GM10847 (cell line): ENCODE results near the gene PIPOX.

Experiments used
- POLR2A ChIP-seq: IDR thresholded peaks from 2 replicates; pipeline ENCODE4 v1.6.1; 2011; ENCODE audit not compliant: insufficient read length; ENCODE audit errors: extremely low read depth

PIPOX gene

DNA sequence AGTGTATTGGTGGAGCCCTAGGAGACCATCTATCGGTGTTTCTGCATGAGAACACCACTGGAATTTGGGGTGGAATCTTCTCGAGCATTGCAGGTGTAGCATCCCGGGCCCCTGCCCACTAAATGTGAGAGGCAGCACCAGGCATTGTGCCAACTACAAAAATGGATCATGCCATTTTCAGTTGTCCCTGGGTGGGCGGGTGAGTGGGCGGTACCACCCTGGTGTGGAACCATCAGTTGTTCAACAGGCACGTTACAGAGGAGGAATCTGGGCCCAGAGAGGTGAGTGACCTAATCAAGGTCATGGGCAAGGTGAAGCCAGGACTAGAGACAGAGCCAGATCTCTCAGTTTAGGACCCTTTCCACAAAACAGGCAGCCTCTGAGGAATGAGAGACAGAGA, 8.8 kb downstream of the PIPOX start:
- TF ChIP-seq POLR2A = no peak

DNA sequence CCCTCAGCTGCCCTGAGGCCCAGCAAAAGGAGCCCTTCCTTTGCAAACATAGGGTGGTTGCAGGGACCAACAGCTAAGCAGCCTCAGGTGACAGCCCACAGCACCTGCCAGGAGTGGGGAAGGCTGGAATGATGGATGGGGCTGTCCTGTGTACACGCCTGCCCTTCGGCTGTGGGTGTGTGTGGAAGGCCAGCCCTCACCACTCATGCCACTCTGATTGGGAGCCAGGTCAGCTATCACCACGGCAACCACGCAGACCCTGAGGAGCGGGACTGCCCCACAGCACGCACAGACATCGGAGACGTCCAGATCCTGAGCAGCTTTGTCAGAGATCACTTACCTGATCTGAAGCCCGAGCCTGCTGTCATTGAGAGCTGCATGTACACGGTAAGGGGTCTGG, 11.9 kb downstream of the PIPOX start:
- TF ChIP-seq POLR2A = no peak

DNA sequence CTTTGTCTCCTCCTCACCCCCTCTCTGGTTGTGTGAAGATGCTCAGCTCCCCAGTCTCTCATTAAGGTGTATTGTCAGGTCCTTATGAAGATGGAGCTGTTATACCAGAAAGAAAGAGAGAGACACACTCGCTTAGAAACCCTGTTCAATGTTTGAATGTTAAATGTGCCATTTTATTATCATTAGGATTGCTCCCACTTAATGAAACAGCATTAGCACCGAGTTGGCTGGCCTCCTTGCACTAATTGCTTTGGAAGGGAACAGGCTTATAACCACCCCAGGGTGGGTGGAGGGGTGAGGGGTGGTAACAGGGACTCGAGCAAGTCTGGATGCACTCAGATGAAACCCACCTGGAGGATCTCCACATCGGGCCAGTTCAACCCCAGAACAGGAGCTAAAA, 14.4 kb downstream of the PIPOX start:
- no peak for TF ChIP-seq POLR2A

DNA sequence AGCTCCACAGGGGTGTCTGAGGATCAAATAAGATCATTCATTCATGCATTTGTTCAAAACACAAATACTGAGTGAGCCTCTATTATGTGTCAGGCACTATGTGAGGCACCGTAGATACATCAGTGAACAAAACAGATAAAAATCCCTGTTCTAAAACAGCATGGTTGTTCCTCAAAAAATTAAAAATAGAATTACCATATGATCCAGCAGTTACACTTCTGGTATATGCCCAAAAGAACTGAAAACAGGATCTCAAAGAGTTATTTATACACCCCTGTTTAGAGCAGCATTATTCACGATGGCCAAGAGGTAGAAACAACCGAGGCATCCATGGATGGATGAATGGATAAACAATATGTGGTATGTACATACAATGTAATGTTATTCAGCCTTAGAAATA, 15.4 kb downstream of the PIPOX start:
- no peak for TF ChIP-seq POLR2A

DNA sequence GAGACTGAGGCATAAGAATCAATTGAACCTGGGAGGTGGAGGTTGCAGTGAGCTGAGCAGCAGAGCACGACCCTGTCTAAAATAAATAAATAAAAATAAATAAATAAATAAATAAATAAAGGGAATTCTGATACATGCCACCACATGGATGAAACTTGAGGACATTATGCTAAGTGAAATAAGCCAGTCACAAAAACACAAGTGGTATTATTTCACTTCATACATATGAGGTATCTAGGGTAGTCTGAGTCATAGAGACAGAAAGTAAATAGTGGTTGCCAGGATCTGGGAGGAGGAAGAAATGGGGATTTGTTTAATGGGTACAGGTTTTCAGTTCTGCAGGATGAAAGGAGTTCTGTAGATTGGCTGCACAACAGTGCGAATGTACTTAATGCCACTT, 16.3 kb downstream of the PIPOX start:
- no peak for TF ChIP-seq POLR2A

DNA sequence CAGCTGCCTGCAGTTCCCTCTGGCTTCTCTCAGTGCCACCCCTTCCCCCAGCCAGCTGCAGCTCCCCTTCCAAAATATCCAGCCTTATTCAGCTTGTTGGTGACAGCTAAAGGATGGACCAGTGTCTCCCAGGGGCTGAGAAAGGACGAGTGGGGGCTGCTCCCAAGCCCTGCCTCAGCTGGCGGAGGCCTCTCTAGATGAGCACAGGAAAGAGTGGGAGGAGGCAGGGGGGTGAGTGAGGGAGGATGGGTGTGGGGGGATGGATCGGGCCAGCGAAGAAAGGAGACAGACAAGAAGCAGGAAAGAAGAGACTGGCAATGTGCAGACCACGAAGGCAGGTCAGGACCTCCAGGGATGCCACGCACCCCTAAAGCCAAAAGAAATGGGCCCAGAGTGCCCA, 17.5 kb downstream of the PIPOX start:
- no peak for TF ChIP-seq POLR2A

DNA sequence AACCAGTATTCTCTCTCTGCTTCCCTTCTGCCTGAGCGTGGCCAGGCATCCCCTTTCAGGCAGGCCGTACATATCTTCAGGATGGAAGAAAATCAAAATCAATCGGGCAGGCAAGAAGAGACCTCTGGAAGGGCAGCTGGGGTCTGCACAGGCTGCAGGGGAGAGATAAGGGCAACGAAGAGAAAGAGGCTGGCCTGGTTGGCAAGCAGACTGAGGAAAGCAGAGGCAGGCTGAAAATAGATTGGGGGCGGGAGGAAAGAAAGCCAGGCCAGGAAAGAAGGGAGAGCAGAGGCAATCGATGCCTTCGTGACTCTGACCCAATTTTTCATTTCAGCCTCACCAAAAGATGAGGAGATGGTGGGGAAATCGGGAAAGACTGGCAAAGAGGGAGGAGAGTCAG, 18.1 kb downstream of the PIPOX start:
- no peak for TF ChIP-seq POLR2A

DNA sequence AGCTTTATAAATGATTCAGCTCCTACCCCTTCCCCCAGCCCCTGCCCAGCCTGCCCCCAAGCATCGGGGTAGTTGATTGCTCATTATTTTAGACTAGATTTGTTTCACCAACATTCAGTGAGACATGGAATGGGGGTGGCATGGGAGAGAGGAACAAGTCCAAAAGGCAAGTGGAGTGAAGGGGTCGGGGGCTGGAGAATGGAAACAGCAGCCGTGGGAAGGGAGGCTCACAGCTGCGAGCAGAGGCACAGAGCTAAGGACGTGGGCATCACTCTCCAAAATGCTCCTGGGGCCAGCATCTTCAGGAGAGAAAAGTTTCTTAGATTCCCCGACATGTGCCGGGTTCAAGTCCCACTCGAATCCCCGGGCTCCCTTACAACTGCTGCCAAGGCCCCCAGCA, 19.3 kb downstream of the PIPOX start:
- TF ChIP-seq POLR2A = no peak

DNA sequence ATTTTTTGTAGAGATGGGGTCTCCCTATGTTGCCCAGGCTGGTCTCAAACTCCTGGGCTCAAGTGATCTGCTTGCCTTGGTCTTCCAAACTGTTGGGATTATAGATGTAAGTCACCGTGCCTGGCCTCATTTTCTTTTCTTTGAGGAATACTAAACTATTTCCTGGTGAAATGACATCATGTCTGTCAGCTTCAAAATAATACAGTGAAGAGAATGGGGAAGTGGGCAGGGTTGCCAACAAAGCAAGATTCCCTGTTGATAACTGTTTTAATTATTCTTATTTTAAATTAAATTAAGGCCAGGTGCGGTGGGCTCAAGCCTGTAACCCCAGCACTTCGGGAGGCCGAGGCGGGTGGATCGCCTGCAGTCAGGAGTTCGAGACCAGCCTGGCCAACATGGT, 21.1 kb downstream of the PIPOX start:
- TF ChIP-seq POLR2A = no peak

DNA sequence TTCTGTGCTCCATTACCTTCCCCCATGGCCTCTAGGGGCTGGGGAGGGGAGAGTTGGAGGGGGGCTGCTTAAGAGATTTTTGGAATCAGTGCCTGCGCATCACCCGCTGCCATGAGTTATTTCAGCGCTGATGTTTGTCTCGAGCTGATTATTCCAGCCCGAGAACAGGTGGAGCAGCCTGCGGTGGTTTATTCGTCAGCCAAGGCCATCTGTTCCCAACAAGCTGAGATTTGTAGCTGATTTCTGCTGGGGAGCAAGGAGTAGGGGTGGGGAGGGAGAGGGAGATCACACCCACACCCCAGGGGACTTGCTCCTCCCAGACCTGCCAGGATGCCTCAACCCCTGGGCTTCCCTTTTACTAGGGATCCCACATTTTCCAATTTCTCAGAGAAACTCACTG, 23.1 kb downstream of the PIPOX start:
- no peak for TF ChIP-seq POLR2A

DNA sequence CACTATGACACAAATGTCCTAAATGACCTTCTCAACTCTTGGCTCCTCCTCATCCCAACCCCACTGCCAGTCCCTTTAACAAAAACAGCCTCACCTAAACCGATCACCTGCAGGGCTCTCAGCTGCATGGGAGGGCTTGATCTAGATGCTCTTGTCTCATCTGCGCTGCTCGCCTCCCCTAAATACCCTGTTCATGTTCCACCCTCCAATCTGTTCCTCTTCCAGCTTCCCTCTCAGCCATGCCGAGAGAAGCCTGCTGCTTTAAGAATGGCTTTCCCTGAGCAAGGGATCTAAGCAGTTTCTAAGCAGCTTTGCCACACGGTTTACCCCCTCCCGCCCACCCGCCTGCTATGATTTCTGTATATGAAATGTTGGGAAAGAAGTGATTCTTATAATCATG, 23.7 kb downstream of the PIPOX start:
- TF ChIP-seq POLR2A = no peak

DNA sequence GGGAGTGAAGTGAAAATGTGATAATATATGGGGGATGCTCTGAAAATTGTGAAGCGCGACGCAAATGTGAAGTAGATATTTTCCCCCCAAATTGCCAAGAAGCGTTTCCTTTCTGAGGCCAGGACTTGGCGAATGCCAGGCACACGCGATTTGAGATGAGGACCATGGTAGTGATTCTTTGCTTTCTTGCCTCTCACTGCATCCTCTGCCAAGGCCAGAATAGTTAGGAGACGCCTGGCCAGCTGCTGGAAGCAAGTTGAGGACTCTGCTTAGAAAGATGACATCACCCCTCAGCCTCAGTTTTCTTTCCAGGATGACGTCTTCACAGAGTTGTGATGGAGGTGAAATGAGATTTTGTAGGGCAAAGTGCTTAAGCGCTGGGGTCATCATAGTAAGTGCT, 25.9 kb downstream of the PIPOX start:
- TF ChIP-seq POLR2A = no peak

DNA sequence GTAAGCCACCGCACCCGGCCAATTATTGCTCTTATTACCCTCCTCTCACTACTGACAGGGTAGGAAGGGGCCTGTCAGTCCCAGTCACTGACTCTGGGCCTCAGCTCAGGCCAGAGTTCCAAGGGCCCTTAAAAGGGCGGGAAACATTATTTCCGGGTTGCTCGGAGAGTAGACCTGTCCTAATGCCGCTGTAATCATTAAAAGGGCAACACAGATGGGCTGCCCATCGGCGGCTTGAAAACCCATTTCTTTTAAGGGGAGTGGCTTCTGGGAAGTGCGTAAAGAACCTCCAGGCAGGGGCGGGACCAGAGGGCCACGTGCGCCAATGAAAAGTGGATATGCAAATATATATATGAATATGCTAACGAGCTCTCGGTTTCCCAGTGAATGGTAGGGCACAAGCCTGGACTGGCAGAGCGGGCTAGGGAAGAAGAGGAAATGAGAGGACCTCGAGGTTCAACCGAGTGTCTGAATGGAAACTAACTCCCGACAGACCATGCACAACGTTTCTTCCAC, 26.6 kb downstream of the PIPOX start:
- no peak for TF ChIP-seq POLR2A

DNA sequence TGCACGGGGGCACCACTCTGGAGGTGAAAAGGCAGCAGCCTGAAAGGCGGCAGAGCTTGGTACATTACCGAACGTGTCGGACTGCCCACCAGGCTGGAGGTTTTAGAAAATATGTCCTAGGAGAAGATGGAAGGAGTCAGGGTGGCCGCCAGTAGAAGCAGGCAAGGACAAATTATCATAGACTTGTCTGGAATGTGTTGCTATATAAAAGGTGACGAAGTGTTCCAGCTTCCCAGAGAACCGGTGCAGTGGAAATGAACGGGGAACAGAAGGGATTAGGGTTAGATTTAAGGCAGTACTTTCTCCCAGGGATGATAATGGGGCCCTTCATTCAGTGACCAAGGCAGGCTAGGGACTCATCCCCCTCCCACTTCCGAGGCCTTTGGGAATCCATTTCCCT, 27.4 kb downstream of the PIPOX start:
- no peak for TF ChIP-seq POLR2A

DNA sequence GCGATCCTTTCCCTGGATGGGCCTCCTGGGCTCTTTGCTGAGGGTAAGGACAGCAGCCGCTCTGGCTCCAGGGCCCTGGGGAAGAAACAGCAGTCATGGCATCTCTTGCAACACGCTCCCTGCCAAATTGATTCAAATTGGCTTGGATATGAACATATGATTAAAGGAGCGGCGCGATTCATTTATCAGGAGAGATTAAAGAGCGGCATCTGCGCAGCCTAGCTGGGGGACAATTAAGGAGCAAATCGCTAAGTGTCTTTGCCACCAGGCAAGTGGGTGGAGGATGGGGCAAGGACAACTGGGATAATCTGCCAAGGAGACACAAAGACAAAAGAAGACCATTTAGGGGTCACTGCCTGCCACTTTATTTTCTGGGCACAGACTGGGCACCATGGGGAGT, 27.8 kb downstream of the PIPOX start:
- no peak for TF ChIP-seq POLR2A

DNA sequence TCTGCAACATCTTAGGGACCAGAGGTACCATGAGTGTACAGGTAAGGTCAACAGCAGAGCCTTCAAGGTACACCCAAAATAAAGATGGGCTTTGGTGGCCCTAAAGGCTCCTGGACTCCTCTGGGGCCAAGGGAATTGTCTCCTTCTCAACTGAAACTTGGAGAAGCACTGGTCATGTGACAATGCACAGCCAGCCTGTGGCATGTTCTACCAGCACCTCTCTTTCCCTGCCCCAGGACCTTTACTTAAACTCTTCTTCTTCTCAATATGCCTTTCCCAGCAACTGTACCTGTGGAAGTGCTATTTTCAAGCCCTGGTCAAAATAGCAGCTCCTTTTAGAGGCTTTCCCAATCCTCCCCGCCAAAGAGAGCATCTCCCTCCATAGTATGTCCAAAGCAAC, 28.4 kb downstream of the PIPOX start:
- no peak for TF ChIP-seq POLR2A

DNA sequence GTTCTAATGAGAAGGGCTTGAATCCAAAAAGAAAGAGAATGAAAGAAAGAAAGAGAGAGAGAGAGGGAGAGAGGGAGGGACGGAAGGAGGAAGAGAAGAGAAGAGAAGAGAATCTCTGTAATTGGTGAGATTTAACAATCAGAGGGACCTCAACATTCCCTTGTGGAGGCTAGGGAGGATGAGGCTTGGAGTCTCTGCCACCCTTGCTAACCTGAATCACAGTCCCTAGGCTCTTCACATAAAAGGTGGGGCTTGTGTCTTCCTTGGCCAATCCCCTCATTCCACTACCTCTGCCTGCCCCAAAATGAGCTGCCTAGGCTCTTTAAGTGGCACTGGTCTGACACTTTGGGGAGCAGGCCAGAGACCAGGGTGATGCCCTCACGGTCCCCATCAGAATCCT, 30.1 kb downstream of the PIPOX start:
- TF ChIP-seq POLR2A = no peak

DNA sequence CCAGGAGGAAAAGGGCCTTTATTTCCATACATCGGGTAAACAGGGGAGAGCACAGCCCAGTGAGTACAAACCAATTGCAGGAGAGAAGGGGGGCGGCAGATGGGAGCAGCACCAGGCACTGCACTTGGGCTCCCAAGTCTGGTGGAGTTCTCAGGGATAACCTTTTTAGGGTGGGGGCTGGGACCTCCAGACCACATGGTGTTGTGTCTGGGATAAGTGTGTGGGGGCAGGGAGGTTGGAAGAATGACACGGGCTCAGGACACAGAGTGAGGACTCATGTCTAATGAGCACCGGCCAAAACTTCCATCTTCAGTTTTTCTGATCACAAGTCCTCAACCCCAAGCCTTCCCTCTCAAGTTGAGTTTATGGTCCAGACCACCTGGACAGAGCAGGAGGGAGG, 30.6 kb downstream of the PIPOX start:
- TF ChIP-seq POLR2A = no peak

DNA sequence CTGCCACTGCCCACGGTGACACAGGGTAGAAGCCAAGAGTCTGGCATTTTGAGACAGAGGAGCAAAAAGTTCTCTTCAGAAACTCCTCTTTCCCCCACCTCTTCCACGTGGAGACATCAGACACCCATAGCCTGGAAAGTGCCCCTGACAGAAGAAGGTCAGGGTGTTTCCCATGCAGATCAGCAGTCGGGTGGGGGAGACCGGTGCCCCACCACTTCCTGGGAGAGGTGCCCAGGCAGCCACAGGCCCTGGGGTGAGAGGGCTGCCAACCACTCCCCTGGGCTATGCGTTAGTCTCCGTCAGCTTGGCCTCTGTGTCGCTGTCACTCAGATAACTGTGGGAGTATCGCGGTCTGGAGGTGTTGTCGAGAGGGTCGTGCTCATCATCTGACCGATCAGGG, 31.5 kb downstream of the PIPOX start:
- no peak for TF ChIP-seq POLR2A

DNA sequence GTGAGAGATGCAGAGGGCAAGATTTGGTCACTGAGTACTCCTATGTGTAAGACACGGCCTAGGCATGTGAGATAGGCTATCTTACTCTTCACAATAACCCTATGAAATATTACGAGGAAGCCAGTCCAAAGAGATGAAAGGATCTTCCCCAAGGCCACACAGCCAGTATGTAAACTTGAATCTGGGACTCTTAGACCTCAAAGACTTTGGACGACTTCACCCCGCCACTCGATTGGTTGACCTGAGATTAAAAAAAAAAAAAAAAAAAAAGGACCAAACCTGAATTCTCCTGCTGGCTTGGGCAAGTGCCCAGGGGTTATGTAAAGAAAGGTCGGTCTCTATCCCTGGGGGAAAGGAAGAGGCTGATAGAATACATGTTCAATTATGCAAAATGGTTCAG, 33.1 kb downstream of the PIPOX start:
- no peak for TF ChIP-seq POLR2A
